NB4 (cell line): ENCODE results near the gene CSMD2.

ENCODE experiments used
- MYC ChIP-seq: IDR thresholded peaks from 2 replicates; pipeline ENCODE4 v1.6.1; 2011; ENCODE audit warnings: low read depth, low read length
- POLR2A ChIP-seq: IDR thresholded peaks from 2 replicates; pipeline ENCODE4 v1.6.1; 2011; ENCODE audit warnings: mild to moderate bottlenecking; ENCODE audit not compliant: insufficient read length; ENCODE audit errors: extremely low read depth
- TF ChIP-seq, protein P1 (sequence below): IDR thresholded peaks from one replicate; pipeline ENCODE4 v1.5.1; 2012; ENCODE audit warnings: low read depth, low read length
- TF ChIP-seq, protein P2 (sequence below): IDR thresholded peaks from 2 replicates; pipeline ENCODE4 v1.6.1; 2011; ENCODE audit warnings: low read depth, low read length

DNA sequence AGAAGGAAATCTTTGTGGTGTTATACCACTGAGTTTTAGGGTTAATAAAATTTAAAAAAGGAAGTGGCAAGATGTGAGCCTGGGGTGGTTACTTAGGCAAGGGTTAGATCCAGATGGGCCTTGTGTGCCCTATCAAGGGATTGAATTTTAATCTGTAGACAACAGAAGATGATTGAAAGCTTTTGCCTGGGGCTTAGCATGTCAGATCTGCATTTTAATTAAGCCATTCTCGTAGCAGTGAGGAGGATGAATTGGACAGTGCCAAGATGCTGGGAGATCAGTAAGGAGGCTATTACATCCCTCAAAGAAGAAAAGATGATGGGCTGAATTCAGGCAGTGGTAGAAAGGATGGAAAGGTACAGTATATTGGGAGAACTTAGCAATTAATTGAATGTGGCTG lies 258.9 kb downstream of the CSMD2 start:
- TF ChIP-seq, protein P1, sequence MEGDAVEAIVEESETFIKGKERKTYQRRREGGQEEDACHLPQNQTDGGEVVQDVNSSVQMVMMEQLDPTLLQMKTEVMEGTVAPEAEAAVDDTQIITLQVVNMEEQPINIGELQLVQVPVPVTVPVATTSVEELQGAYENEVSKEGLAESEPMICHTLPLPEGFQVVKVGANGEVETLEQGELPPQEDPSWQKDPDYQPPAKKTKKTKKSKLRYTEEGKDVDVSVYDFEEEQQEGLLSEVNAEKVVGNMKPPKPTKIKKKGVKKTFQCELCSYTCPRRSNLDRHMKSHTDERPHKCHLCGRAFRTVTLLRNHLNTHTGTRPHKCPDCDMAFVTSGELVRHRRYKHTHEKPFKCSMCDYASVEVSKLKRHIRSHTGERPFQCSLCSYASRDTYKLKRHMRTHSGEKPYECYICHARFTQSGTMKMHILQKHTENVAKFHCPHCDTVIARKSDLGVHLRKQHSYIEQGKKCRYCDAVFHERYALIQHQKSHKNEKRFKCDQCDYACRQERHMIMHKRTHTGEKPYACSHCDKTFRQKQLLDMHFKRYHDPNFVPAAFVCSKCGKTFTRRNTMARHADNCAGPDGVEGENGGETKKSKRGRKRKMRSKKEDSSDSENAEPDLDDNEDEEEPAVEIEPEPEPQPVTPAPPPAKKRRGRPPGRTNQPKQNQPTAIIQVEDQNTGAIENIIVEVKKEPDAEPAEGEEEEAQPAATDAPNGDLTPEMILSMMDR = no peak
- TF ChIP-seq MYC (no peak), POLR2A (no peak)
- TF ChIP-seq, protein P2, sequence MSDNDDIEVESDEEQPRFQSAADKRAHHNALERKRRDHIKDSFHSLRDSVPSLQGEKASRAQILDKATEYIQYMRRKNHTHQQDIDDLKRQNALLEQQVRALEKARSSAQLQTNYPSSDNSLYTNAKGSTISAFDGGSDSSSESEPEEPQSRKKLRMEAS = no peak
